Suppressor macrophage (primary cell): ENCODE results near the gene TECPR2.

ENCODE experiments used
- DNase-seq, 4 experiments: peaks; one replicate each; pipeline ENCODE4 v3.0.0-alpha.2; 2020 to 2022

The TECPR2 gene

GRCh38 chr14:102471921-102472790 is 109.4 kb downstream of the TECPR2 start:
- no peak for DNase-seq

GRCh38 chr14:102472791-102473150 is 110.0 kb downstream of the TECPR2 start:
- DNase-seq = no peak

GRCh38 chr14:102473559-102473958 is 110.8 kb downstream of the TECPR2 start:
- DNase-seq = no peak

GRCh38 chr14:102474934-102475333 is 112.2 kb downstream of the TECPR2 start:
- DNase-seq = peak in 3 of 4 experiments; percentile 12 to 17 (median 16)

- DNase-seq = no peak
Observed at GRCh38 chr14:102479107-102479506, 116.4 kb downstream of the TECPR2 start.

GRCh38 chr14:102479777-102480176 is 117.0 kb downstream of the TECPR2 start:
- DNase-seq = no peak

- DNase-seq = no peak
Observed at GRCh38 chr14:102481371-102481770, 118.6 kb downstream of the TECPR2 start.

- DNase-seq = no peak
Observed at GRCh38 chr14:102481791-102482238, 119.1 kb downstream of the TECPR2 start.

- DNase-seq = no peak
Observed at GRCh38 chr14:102484316-102484715, 121.6 kb downstream of the TECPR2 start.

- no peak for DNase-seq
Observed at GRCh38 chr14:102485693-102486512, 123.2 kb downstream of the TECPR2 start.

GRCh38 chr14:102486513-102487203 is 123.9 kb downstream of the TECPR2 start:
- DNase-seq = no peak

GRCh38 chr14:102487204-102487577 is 124.5 kb downstream of the TECPR2 start:
- DNase-seq = no peak

GRCh38 chr14:102490456-102490855 is 127.7 kb downstream of the TECPR2 start:
- DNase-seq = no peak

GRCh38 chr14:102491366-102491765 is 128.6 kb downstream of the TECPR2 start:
- no peak for DNase-seq

GRCh38 chr14:102491786-102492530 is 129.2 kb downstream of the TECPR2 start:
- DNase-seq = no peak

- DNase-seq = no peak
Observed at GRCh38 chr14:102492531-102492910, 129.8 kb downstream of the TECPR2 start.

- no peak for DNase-seq
Observed at GRCh38 chr14:102493096-102493495, 130.4 kb downstream of the TECPR2 start.

- no peak for DNase-seq
Observed at GRCh38 chr14:102493585-102493984, 130.8 kb downstream of the TECPR2 start.

GRCh38 chr14:102495491-102496330 is 133.0 kb downstream of the TECPR2 start:
- no peak for DNase-seq

GRCh38 chr14:102496331-102496691 is 133.6 kb downstream of the TECPR2 start:
- no peak for DNase-seq

- no peak for DNase-seq
Observed at GRCh38 chr14:102496958-102497744, 134.4 kb downstream of the TECPR2 start.
